Keratinocyte (primary cell): ENCODE data around the gene ZNF416. TPM values are rescaled to one million over a fixed set of nuclear protein-coding genes. Genes with fewer than 3 reads are reported as not detected.
A peak's percentile ranks its signal among the peaks of the same experiment; 100 is the strongest.

Source experiments
- DNase-seq: peaks from one replicate; pipeline ENCODE4 v3.0.0-alpha.2; 2011; ENCODE audit warnings: low read depth, missing footprints, low spot score
- FAIRE-seq: peaks from 2 replicates; lab custom pipeline; 2011; peaks lifted over from hg19 to GRCh38; lab: Jason Lieb, UNC
- H2AFZ ChIP-seq: 2 replicates; pipeline ENCODE4 v1.6.0; 2012; ENCODE audit warnings: low read length, control low read depth, inconsistent platforms; ENCODE audit not compliant: control insufficient read depth
- H3K27ac ChIP-seq: 2 replicates; pipeline ENCODE4 v1.5.1; 2011; ENCODE audit warnings: low read length; ENCODE audit not compliant: control insufficient read depth, insufficient read depth
- H3K27me3 ChIP-seq: 3 replicates; pipeline ENCODE4 v1.6.0; 2011; ENCODE audit warnings: low read length; ENCODE audit not compliant: control insufficient read depth, insufficient read depth; ENCODE audit errors: extremely low read depth
- H3K36me3 ChIP-seq, 2 experiments: 2 replicates in 1 of 2; 3 replicates in 1 of 2; pipeline ENCODE4 v1.5.1; 2011; ENCODE audit warnings: low read length in 2 of 2, mild to moderate bottlenecking in 1 of 2; ENCODE audit not compliant: control insufficient read depth in 2 of 2, insufficient read depth in 2 of 2; ENCODE audit errors: extremely low read depth in 1 of 2
- H3K4me1 ChIP-seq: 3 replicates; pipeline ENCODE4 v1.5.1; 2011; ENCODE audit warnings: low read length; ENCODE audit not compliant: control insufficient read depth, insufficient read depth; ENCODE audit errors: extremely low read depth
- H3K4me2 ChIP-seq: 3 replicates; pipeline ENCODE4 v1.6.0; 2011; ENCODE audit warnings: low read depth, low read length; ENCODE audit not compliant: control insufficient read depth, insufficient read depth; ENCODE audit errors: extremely low read depth
- H3K4me3 ChIP-seq, 3 experiments: fragments of 200-600 bp in 1 of 3; sonication (generic) in 1 of 3; 2 replicates in 2 of 3; 3 replicates in 1 of 3; pipeline ENCODE4 v1.5.1; 2011 to 2016; ENCODE audit warnings: low read length in 3 of 3, mild to moderate bottlenecking in 3 of 3, control low read depth in 2 of 3, inconsistent platforms in 1 of 3, low read depth in 1 of 3, mixed read lengths in 1 of 3, mixed run types in 1 of 3, moderate library complexity in 1 of 3; ENCODE audit not compliant: control insufficient read depth in 2 of 3, insufficient read depth in 2 of 3; ENCODE audit errors: extremely low read depth in 1 of 3
- H3K79me2 ChIP-seq: 2 replicates; pipeline ENCODE4 v1.6.0; 2012; ENCODE audit warnings: low read length; ENCODE audit not compliant: control insufficient read depth, insufficient read depth
- H3K9ac ChIP-seq: 3 replicates; pipeline ENCODE4 v1.6.0; 2011; ENCODE audit warnings: low read length; ENCODE audit not compliant: control insufficient read depth, insufficient read depth; ENCODE audit errors: extremely low read depth
- H3K9me1 ChIP-seq: 3 replicates; pipeline ENCODE4 v1.6.0; 2011; ENCODE audit warnings: low read length; ENCODE audit not compliant: control insufficient read depth, insufficient read depth; ENCODE audit errors: extremely low read depth
- H3K9me3 ChIP-seq: 2 replicates; pipeline ENCODE4 v1.5.1; 2012; ENCODE audit warnings: low read depth, low read length; ENCODE audit not compliant: control insufficient read depth
- H4K20me1 ChIP-seq: 3 replicates; pipeline ENCODE4 v1.6.0; 2011; ENCODE audit warnings: low read length; ENCODE audit not compliant: control insufficient read depth, insufficient read depth; ENCODE audit errors: extremely low read depth
- EZH2 ChIP-seq: IDR thresholded peaks from one replicate; pipeline ENCODE4 v1.6.1; 2012; ENCODE audit warnings: inconsistent platforms, mild to moderate bottlenecking, low read length, moderate library complexity
- dilution Hi-C: fragments of 300-500 bp; cut with MboI; formaldehyde crosslinking; loops from one replicate; pipeline ENCODE4 v1.7.0; 2020; ENCODE audit warnings: low sequenced_read_pairs; ENCODE audit not compliant: extremely low pct_ligation_motif_present
- polyA plus RNA-seq, 5 experiments: library from polyadenylated mRNA; depleted of rRNA in 3 of 5; stranded (reverse) in 3 of 5; stranded (forward) in 1 of 5; unstranded in 1 of 5; fragments of >200 nt; gene quantifications; 1 replicate in 1 of 5; 2 replicates in 3 of 5; 3 replicates in 1 of 5; pipeline versions ENCODE4 v1.2.1 to v1.2.3, GENCODE V29; 2011 to 2012; ENCODE audit warnings: missing spikeins in 2 of 5, low read depth in 1 of 5, low replicate concordance in 1 of 5
- TF ChIP-seq, protein P1 (sequence below), 3 experiments: IDR thresholded peaks in 1 of 3; conservative IDR thresholded peaks in 1 of 3; optimal IDR thresholded peaks in 1 of 3; 2 replicates in 2 of 3; 3 replicates in 1 of 3; pipeline versions ENCODE3 to v1.5.1; 2011; ENCODE audit warnings: low read length in 3 of 3, mild to moderate bottlenecking in 3 of 3, moderate library complexity in 2 of 3, control low read depth in 1 of 3, inconsistent platforms in 1 of 3; ENCODE audit not compliant: insufficient read depth in 2 of 3; ENCODE audit errors: extremely low read depth in 1 of 3

ZNF416 gene
- polyA plus RNA-seq, 1 donor (not counting 4 experiments of a cell fraction or from before 2014, with no cell fraction given): 4.4 TPM

DNA sequence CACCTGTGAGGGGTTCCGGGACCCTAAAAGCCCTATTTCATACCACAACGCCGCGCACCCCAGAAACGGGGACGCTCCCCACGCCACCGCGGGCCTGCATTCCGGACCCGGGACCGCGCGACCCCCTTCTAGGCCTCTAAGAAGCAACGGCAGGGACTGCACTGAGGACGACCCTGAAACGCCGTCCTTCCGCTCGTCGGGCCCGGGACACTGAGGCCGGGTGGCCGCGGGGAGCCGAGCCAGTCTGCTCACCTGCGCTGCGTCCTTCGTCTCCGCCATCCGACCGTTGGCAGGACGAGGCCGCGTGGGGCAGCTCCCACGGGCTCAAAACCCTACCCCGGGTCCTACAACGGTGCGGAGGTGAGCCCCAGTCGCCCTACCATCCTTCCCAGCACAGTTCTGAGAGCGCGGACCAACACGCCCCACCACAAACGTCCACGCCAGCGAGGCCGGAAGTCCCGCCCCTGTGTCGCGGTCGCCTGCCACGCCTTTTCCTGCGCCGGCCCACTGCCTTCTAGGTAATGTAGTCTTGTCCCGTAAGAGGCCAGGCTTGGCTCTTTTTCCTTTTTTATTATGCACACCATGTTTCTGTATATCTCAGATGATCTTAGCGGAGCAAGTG lies 19.2 kb downstream of the ZNF416 start, which contains the start of gene ZNF550:
Gene ZNF550 (minus strand): TSS at position 460 of the 622 bp plus-strand sequence. CDS start 181 bp downstream, at position 279.
- Histone ChIP-seq H3K27ac (peak within 1 kb of the TSS; percentile 53), H3K9me3 (peaks cover under 1% of the 10 kb centered on the region), H3K36me3 (peaks cover 6 to 15% of the 10 kb centered on the region in 2 experiments), H2AFZ (peak within 1 kb of the TSS; percentile 96), H3K27me3 (no peaks in the 10 kb centered on the region), H3K4me3 (peak within 1 kb of the TSS; percentile 67 to 89 (median 69)), H3K9me1 (no peaks in the 10 kb centered on the region), H3K9ac (peak within 1 kb of the TSS; percentile 82), H3K79me2 (peaks cover 23% of the 10 kb centered on the region), H3K4me1 (peaks cover 16% of the 10 kb centered on the region), H4K20me1 (no peaks in the 10 kb centered on the region), H3K4me2 (peak within 1 kb of the TSS; percentile 94)
- TF ChIP-seq, protein P1, sequence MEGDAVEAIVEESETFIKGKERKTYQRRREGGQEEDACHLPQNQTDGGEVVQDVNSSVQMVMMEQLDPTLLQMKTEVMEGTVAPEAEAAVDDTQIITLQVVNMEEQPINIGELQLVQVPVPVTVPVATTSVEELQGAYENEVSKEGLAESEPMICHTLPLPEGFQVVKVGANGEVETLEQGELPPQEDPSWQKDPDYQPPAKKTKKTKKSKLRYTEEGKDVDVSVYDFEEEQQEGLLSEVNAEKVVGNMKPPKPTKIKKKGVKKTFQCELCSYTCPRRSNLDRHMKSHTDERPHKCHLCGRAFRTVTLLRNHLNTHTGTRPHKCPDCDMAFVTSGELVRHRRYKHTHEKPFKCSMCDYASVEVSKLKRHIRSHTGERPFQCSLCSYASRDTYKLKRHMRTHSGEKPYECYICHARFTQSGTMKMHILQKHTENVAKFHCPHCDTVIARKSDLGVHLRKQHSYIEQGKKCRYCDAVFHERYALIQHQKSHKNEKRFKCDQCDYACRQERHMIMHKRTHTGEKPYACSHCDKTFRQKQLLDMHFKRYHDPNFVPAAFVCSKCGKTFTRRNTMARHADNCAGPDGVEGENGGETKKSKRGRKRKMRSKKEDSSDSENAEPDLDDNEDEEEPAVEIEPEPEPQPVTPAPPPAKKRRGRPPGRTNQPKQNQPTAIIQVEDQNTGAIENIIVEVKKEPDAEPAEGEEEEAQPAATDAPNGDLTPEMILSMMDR (optimal IDR thresholded peaks at IDR 0.05 in 1 of 3, IDR thresholded peaks at IDR 0.05 in 1 of 3, conservative IDR thresholded peaks at IDR 0.05 in 1 of 3; ENCODE audit: extremely low read depth in 1 of 3, insufficient read depth in 2 of 3, low read length in 3 of 3): no peak
- TF ChIP-seq EZH2: no peak
- dilution Hi-C loops: no loop called here
- DNase-seq (peak; percentile 40), FAIRE-seq (peak; percentile 65)

DNA sequence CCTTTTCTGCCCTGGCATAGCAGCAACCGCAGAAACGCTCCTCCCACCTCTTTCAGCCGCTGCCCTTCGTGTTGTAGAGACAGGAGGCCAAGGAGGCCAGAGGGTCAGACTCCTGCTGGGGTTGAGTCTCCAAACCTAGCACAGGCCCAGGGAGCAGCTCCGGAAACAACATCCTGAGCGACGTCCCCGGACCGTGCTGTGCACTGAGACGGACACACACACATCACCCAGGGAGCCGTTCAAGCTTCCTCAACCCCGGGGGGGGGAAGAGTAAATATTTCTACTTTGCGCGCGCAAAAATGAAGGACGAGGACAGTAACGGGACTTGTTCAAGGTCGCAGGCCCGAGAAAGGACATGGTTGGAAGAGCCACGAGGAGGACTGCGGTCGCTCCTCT lies 19.7 kb downstream of the ZNF416 start:
- peaks cover 23% of the 10 kb centered on the region for H3K79me2 ChIP-seq
- FAIRE-seq (no peak), DNase-seq (no peak)
- peaks cover 10 to 19% of the 10 kb centered on the region in 2 experiments for H3K36me3 ChIP-seq
- H4K20me1 ChIP-seq: no peaks in the 10 kb centered on the region
- H3K4me2 ChIP-seq: peak overlapping the region; percentile 94
- dilution Hi-C loops: no loop called here
- TF ChIP-seq, protein P1 (optimal IDR thresholded peaks at IDR 0.05 in 1 of 3, IDR thresholded peaks at IDR 0.05 in 1 of 3, conservative IDR thresholded peaks at IDR 0.05 in 1 of 3; ENCODE audit: extremely low read depth in 1 of 3, insufficient read depth in 2 of 3, low read length in 3 of 3): no peak
- no peak for TF ChIP-seq EZH2
- peak overlapping the region; percentile 82 for H3K9ac ChIP-seq
- no peaks in the 10 kb centered on the region for H3K9me3 ChIP-seq
- H3K9me1 ChIP-seq: no peaks in the 10 kb centered on the region
- peak overlapping the region; percentile 96 for H2AFZ ChIP-seq
- H3K4me3 ChIP-seq: peak overlapping the region; percentile 67 to 89 (median 69)
- no peaks in the 10 kb centered on the region for H3K27me3 ChIP-seq
- peak overlapping the region; percentile 53 for H3K27ac ChIP-seq
- H3K4me1 ChIP-seq: peaks cover 16% of the 10 kb centered on the region
